ENCODE measurements around the gene SLC6A6. TPM values are rescaled to one million over a fixed set of nuclear protein-coding genes. Genes with fewer than 3 reads are reported as not detected.

The SLC6A6 gene
- polyA plus RNA-seq, 3 donors: 1.5 to 11.7 (median 3.8) TPM

- 88 to 95% (median 95%) methylated on average over 12 of the region's 12 CpGs for WGBS, 3 donors
- H3K27ac ChIP-seq (ENCODE audit: low read depth, low read length): no peak overlapping the region
Measured at GRCh38 chr3:14503033-14503705, 100.8 kb downstream of the SLC6A6 start.

DNA sequence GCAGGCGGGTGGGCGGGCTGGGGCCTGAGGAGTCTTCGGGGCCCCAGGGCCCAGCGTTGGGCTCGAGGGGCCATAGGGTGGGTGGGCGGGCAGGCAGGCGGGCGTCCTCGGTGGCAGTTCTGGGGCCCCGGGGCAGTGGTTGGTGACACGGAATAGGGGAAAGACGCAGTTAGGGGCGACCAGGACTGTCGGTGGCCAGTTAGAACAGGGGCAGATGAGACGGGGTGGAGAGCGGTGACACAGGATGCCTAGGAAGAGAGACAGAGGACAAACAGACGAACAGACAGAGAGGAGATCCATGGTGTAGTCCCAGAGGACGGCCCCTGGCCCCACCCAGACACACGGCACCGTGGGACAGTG lies 101.3 kb downstream of the SLC6A6 start:
- 89 to 93% (median 92%) methylated on average over 19 to 20 of the region's 20 CpGs for WGBS, 3 donors
- no peak overlapping the region for H3K27ac ChIP-seq (ENCODE audit: low read depth, low read length)

- 78 to 85% (median 85%) methylated on average over 22 of the region's 22 CpGs for WGBS, 3 donors
- H3K27ac ChIP-seq (ENCODE audit: low read depth, low read length): no peak overlapping the region
Measured at GRCh38 chr3:14505001-14505802, 102.8 kb downstream of the SLC6A6 start.

DNA sequence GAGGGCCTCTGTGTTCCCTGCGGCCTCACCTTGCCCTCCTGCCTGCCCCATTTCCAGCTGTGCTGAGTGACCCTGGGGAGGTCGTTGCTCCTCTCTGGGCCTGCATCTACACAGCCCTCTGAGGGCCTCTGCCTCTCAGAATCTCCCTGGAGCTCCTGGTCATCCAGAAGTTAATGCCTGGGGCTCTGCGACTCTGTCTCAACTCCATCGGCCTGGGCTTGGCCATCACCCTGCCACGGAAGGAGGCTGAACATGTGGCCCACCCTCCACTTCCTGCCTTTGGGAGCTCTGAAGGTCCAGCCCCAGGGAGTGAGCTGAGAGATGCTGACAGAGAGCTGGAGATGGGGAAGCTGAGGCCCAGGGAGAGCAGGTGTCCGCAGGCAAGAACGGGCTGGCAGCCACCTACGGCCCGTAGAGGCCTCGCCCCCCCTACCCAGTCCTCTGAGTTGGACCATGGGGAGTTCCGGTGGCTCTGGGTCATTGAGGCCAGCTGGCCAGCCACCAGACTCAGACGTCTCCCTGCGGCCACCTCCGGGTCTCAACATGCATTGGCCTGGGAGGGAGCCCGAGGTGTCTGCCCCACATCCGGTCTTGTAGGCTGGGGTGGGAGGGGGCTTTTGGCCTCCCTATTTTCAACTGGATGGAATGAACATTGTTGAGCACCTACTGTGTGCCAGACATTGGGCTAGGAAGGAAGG lies 103.5 kb downstream of the SLC6A6 start:
- 78 to 85% (median 79%) methylated on average over 16 of the region's 16 CpGs for WGBS, 3 donors
- no peak overlapping the region for H3K27ac ChIP-seq (ENCODE audit: low read depth, low read length)

DNA sequence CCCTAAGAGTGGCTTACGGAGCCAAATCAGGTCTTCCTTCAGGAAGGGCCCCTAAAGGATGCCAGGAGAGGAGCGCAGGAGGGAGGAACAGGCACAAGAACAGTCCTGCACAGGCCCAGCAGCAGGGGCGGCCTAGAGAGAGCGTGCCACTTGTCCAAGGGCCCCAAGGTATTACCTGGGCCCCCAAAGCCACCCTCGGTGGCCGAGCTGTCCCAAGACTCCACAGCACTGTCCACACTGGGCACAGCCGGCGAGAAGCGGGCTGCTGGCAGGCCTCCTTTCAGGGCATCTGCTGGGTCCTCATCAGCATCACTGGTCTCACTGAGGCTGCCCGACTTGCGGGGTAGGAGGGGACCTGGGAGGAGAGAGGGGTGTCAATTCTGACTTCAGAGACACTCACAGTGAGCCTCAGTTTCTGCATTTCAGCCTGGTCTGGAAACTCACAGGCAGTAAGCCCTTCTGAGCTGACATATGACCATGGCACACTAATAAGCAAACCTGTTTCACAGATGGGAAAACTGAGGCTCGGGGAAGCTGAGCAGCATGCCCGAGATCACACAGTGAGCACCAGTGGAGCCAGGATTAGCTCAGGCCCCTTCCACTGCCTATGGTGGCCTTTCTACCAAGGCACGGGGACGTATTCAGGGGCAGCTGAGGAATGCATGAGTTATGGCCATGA lies 104.4 kb downstream of the SLC6A6 start:
- 84 to 91% (median 91%) methylated on average over 15 of the region's 15 CpGs for WGBS, 3 donors
- H3K27ac ChIP-seq (ENCODE audit: low read depth, low read length): no peak overlapping the region

- 67 to 73% (median 70%) methylated on average over 13 of the region's 13 CpGs for whole genome bisulfite sequencing, 3 donors
Measured at GRCh38 chr3:14507305-14507741, 104.9 kb downstream of the SLC6A6 start.

GRCh38 chr3:14507757-14508504 lies 105.5 kb downstream of the SLC6A6 start:
- no peak overlapping the region for H3K27ac ChIP-seq (ENCODE audit: low read depth, low read length)
- 79 to 90% (median 89%) methylated on average over 6 of the region's 6 CpGs for WGBS, 3 donors

More at GRCh38 chr3:14507305-14507741, 104.9 kb downstream of the SLC6A6 start:
- H3K27ac ChIP-seq (ENCODE audit: low read depth, low read length): no peak overlapping the region

GRCh38 chr3:14508505-14508819 lies 106.1 kb downstream of the SLC6A6 start:
- WGBS, 3 donors: 28 to 52% (median 38%) methylated on average over 3 of the region's 3 CpGs
- H3K27ac ChIP-seq (ENCODE audit: low read depth, low read length): no peak overlapping the region

GRCh38 chr3:14508966-14509795 lies 106.8 kb downstream of the SLC6A6 start:
- 19 to 24% (median 19%) methylated on average over 22 of the region's 22 CpGs for WGBS, 3 donors
- no peak overlapping the region for H3K27ac ChIP-seq (ENCODE audit: low read depth, low read length)

DNA sequence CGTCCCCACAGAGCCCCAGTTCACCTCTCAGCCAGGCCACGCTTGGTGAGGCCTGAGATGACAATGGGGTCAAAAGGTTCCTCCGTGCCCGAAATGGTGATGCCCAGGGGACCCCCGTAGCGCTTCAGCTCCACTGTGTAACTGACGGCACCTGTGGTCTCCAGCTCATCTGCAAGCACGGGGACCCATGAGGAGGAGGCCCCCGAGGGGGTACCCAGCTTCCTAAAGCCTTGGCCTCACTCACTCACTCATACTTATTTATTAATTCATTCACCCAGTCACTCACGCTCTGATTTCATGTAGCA lies 107.3 kb downstream of the SLC6A6 start:
- 90 to 91% (median 91%) methylated on average over 10 of the region's 10 CpGs for WGBS, 3 donors
- no peak overlapping the region for H3K27ac ChIP-seq (ENCODE audit: low read depth, low read length)

DNA sequence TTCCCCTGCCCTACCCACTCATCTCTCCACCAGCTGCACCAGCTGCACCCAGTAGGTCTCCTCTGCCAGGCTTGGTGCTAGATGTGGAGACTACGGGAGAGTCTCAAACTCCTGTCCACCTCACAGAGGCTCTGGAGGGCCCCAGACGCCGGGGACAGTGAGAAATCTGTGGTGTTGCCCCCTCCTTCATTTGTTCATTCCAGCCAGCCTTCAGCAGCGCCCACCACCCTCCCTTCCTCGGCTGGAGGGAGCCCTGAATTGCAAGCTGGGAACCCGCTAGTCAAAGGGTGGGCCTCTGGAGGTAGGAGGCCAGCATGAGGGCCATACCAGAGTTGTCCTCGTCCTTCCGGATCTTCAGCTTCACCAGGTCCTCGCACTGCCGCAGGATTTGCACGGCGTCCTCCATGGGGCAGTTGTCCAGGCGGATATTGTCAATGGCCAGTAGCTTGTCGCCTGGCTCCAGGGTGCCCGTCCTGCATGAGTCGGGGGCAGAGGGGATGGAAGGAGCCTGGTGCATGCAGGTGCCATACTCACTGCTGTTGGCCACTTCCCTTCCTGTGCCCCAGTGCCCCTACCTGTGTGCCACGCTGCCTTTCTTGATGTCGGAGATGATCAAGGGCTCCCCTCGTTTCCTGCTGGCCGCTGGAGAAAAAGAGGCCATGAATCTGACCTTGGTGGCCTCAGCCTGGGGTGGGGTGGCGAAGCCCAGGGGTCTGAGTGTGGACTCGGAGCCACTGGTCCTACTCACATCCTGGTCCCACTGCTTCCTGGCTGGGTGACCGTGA lies 108.6 kb downstream of the SLC6A6 start:
- WGBS, 3 donors: 83 to 90% (median 87%) methylated on average over 23 of the region's 23 CpGs
- no peak overlapping the region for H3K27ac ChIP-seq (ENCODE audit: low read depth, low read length)

DNA sequence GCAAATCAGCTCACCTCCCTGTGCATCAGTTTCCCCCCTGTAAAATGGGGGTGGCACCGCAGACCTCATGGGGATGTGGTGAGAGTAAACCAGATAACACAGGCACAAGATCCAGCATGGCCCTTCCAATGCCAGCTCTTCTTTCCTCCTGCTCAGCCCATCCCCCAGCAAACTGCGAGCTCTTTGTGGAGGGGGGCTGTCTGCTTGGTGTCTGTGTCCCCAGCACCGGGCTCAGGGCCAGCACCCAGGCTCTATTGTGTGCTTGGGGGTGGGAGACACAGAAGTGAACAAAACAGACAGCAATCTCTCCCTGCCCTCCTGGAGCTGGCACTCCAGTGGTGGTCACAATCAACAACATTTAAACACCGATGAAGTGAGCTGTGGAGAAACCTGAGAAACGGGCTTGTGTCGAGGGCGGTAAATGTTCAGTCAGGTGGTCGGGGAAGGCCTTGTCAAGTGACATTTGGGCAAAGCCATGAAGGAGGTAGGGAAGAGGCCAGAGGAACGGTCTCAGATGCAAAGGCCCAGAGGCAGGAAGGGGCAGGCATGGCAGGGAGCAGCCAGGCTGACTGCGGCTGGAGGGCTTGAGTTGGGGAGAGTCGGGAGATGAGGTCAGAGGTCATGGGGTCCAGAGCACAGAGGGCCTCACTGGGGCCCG lies 109.3 kb downstream of the SLC6A6 start:
- WGBS, 3 donors: 53 to 84% (median 77%) methylated on average over 12 of the region's 12 CpGs
- no peak overlapping the region for H3K27ac ChIP-seq (ENCODE audit: low read depth, low read length)

DNA sequence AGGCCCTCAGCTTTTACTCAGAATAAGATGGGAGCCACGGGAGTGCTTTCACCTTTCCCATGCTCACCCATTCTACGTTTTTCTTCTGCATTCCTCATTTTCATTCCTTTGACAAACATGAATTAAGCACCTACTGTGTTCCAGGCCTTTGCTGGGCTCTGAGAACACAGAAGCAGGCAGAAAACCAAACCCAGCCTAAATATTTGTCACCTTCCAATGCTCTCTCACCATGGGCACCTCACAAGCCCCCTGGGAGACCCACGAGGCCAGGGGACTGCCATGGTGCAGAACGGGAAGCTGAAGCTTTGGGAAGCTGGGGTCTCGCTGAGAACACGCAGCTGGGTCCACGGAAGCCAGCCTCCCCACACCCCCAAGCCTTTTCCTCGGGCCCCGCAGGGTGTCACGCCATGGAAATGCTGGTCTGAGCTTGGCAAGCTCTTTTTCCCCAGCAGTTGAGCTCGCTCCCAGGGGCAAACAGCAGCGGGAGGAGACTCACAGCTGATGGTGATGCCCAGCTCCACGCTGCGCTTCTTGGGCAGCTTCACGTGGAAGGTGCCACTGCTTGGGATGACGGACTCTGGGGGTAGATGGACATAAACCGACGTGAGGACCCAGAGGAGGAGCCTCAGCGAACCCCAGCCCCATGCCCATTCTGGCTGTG lies 110.0 kb downstream of the SLC6A6 start:
- 85 to 87% (median 86%) methylated on average over 19 of the region's 19 CpGs for WGBS, 3 donors
- no peak overlapping the region for H3K27ac ChIP-seq (ENCODE audit: low read depth, low read length)

- H3K27ac ChIP-seq (ENCODE audit: low read depth, low read length): no peak overlapping the region
- WGBS, 3 donors: 66 to 78% (median 72%) methylated on average over 9 of the region's 9 CpGs
Measured at GRCh38 chr3:14512942-14513327, 110.5 kb downstream of the SLC6A6 start.

DNA sequence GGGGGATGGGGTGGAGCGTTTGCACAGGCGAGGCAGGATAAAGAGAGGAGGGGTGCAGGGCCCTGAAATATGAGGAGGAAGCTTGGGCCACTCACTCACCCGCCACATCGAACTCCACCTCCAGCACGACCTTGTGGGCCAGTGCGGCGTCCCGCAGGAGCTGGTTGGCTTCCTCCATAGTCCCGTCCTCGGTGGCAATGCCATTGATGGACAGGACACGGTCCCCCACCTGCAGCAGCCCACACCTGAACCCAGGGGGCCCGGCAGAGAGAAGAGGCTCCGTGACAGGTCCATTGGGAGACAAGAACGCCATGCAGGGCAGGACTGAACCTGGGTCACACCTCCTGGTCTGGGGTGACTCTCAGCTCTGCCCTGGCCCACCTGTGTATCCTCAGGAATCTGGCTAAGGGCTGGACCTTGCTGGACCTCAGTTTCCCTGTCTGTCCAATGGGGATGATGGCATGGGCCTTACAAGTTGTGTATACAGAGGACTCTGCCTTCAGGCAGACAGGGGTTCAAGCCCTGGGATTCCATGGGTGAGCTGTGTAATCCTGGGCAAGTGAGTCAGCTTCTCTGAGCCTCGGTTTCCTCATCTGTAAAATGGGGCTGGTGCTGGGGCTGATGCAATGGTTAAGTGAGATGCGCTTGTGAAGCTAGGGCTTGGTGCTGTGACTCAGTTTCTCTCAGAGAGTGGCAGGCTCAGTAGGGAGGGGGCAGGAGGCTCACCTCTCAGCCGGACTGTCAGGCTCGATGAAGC lies 111.3 kb downstream of the SLC6A6 start:
- WGBS, 3 donors: 57 to 78% (median 74%) methylated on average over 18 of the region's 18 CpGs

More for the DNA sequence above, 111.3 kb downstream of the SLC6A6 start:
- H3K27ac ChIP-seq (ENCODE audit: low read depth, low read length): no peak overlapping the region
